ENCODE results near the gene SPIRE1. TPM values are rescaled to one million over a fixed set of nuclear protein-coding genes. Genes with fewer than 3 reads are reported as not detected.

The SPIRE1 gene
- total and polyA plus RNA-seq, 4 donors, result 46.9 to 64.2 (median 56.3) TPM

DNA sequence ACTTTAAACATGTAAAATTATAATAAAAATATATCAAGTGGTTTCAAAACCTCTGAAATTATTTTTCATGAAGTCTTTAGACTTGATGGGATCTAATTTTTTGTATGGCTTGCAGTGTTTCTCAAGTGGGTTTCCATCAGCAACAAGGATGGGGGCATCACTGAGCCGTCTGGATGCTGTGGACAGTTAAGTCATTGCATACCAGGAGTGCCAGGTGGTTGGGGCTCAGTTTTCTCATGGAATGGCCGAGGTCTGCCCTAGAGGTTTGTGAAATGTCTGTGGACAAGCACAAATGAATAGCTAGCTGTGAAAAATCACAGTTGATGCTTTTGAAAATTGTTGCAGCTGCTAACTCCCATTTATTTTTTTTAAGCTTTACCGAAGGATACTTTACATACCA lies 248.4 kb downstream of the SPIRE1 start:
- Histone ChIP-seq H3K4me1 (ENCODE audit: control insufficient read depth, insufficient read depth, low read length) (peaks cover 26% of the 10 kb centered on the region), H3K9me3 (ENCODE audit: control insufficient read depth, insufficient read depth, low read length) (no peaks in the 10 kb centered on the region), H3K36me3 (ENCODE audit: control insufficient read depth, insufficient read depth, low read length) (peaks cover 2% of the 10 kb centered on the region), H3K4me3 (ENCODE audit: low read depth, low read length) (no peak overlapping the region), H3K27me3 (ENCODE audit: control insufficient read depth, insufficient read depth, low read length) (peaks cover 6% of the 10 kb centered on the region), H3K27ac (ENCODE audit: low read depth, low read length) (no peak overlapping the region)
- peak in 2 of 6 donors; percentile 6 to 22 for DNase-seq (ENCODE audit: low read depth in 4 of 6, low spot score in 6 of 6)
- 35% methylated on average over 2 of the region's 3 CpGs for WGBS (ENCODE audit: insufficient coverage)

DNA sequence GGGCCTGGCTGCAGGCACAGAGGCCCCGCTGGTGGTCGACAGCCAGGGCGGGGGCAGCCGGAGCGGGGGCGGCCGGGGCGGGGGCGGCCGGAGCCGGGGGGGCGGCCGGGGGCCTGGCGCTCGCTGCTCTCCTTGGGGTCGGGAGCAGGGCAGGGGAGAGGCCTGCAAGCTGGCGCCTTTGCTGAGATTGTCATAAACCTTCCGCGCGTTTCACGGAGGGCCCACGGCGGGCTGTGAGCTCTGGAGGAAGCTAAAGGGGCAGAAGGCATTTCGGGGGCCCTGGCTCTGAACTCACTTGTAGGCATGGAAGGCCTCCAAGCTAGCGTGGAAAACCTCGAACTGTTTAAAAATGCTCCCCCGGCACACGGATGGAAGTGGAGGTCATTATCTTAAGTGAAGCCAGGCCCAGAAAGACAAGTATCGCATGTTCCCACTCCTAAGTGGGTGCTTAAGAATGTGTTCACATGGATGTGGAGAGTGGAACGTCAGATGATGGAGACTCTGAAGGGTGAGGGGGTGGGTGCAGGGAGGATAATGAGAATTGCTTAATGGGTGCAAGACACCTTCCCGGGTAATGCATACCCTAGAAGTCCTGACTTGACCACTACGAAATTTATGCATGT lies 249.5 kb downstream of the SPIRE1 start:
- peak overlapping the region; percentile 54 for H3K4me3 ChIP-seq (ENCODE audit: low read depth, low read length)
- peaks cover 6% of the 10 kb centered on the region for H3K27me3 ChIP-seq (ENCODE audit: control insufficient read depth, insufficient read depth, low read length)
- WGBS (ENCODE audit: insufficient coverage), result 2% methylated on average over 30 of the region's 32 CpGs
- peak overlapping the region; percentile 69 for H3K27ac ChIP-seq (ENCODE audit: low read depth, low read length)
- H3K4me1 ChIP-seq (ENCODE audit: control insufficient read depth, insufficient read depth, low read length), result peaks cover 17% of the 10 kb centered on the region
- no peaks in the 10 kb centered on the region for H3K36me3 ChIP-seq (ENCODE audit: control insufficient read depth, insufficient read depth, low read length)
- H3K9me3 ChIP-seq (ENCODE audit: control insufficient read depth, insufficient read depth, low read length), result no peaks in the 10 kb centered on the region
- DNase-seq (ENCODE audit: low read depth in 4 of 6, low spot score in 6 of 6), result peak in 3 of 6 donors; percentile 28 to 65 (median 62)

DNA sequence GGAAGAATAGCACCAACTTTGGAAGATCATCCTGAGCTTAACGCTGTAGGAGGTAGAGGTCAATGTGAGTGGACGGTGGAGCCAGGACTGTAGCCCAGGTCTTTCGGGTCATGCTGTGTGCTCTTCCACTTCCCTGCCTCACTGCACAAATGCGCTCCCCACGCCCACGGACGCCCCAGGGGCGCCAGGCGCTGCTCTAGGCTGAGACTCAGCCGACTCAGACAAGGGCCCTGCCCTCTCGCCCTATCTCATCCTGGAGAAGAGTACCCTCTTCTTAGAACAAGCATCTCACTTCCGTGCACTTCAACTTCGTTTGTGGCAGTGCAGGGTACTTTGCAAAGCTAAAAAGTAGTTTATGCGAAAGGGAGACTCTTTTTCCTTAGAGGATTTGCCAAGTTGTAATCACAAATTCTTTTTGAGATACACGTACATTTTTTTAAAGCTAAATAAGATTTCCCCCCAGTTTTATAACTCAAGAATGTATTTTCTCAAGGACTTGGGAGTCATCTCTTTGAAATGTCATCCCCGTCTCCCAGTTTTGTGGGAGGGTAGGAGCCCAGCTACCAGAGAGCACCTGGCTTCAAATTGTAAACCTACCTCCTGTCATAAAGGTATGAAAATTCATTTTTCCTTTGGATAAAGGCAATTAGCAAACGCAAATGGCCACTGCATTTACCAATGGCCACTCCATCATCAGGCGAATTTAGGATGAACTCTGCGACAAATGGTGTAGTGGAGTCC lies 251.4 kb downstream of the SPIRE1 start:
- no peaks in the 10 kb centered on the region for H3K9me3 ChIP-seq (ENCODE audit: control insufficient read depth, insufficient read depth, low read length)
- H3K36me3 ChIP-seq (ENCODE audit: control insufficient read depth, insufficient read depth, low read length), result no peaks in the 10 kb centered on the region
- H3K4me1 ChIP-seq (ENCODE audit: control insufficient read depth, insufficient read depth, low read length), result peaks cover 17% of the 10 kb centered on the region
- peaks cover 6% of the 10 kb centered on the region for H3K27me3 ChIP-seq (ENCODE audit: control insufficient read depth, insufficient read depth, low read length)
- H3K27ac ChIP-seq (ENCODE audit: low read depth, low read length), result no peak overlapping the region
- no peak overlapping the region for H3K4me3 ChIP-seq (ENCODE audit: low read depth, low read length)
- WGBS (ENCODE audit: insufficient coverage), result 81% methylated on average over 10 of the region's 19 CpGs
- no peak for DNase-seq (ENCODE audit: low read depth in 4 of 6, low spot score in 6 of 6)

DNA sequence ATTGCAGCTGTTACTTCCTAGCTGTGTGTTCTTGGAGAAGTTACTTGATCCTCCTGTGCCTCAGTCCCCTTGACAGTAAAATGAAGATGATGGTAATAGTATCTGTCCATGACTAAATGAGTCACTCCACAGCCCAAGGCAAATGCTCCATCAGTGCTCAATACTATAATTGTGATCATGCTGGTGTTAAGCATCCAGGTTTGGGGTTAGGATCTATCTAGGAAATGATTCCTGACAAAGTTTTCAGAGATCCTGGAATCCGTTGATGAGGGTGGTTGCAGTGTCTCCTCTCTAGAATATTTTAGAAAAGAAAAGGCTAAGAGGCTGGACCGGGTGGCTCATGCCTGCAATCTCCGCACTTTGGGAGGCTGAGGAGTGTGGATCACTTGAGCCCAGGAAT lies 252.8 kb downstream of the SPIRE1 start:
- WGBS (ENCODE audit: insufficient coverage), result 100% methylated on average over 2 of the region's 3 CpGs
- Histone ChIP-seq H3K27me3 (ENCODE audit: control insufficient read depth, insufficient read depth, low read length) (peaks cover 6% of the 10 kb centered on the region), H3K9me3 (ENCODE audit: control insufficient read depth, insufficient read depth, low read length) (no peaks in the 10 kb centered on the region), H3K4me1 (ENCODE audit: control insufficient read depth, insufficient read depth, low read length) (peaks cover 14% of the 10 kb centered on the region), H3K4me3 (ENCODE audit: low read depth, low read length) (no peak overlapping the region), H3K36me3 (ENCODE audit: control insufficient read depth, insufficient read depth, low read length) (no peaks in the 10 kb centered on the region), H3K27ac (ENCODE audit: low read depth, low read length) (no peak overlapping the region)
- DNase-seq (ENCODE audit: low read depth in 4 of 6, low spot score in 6 of 6), result no peak

DNA sequence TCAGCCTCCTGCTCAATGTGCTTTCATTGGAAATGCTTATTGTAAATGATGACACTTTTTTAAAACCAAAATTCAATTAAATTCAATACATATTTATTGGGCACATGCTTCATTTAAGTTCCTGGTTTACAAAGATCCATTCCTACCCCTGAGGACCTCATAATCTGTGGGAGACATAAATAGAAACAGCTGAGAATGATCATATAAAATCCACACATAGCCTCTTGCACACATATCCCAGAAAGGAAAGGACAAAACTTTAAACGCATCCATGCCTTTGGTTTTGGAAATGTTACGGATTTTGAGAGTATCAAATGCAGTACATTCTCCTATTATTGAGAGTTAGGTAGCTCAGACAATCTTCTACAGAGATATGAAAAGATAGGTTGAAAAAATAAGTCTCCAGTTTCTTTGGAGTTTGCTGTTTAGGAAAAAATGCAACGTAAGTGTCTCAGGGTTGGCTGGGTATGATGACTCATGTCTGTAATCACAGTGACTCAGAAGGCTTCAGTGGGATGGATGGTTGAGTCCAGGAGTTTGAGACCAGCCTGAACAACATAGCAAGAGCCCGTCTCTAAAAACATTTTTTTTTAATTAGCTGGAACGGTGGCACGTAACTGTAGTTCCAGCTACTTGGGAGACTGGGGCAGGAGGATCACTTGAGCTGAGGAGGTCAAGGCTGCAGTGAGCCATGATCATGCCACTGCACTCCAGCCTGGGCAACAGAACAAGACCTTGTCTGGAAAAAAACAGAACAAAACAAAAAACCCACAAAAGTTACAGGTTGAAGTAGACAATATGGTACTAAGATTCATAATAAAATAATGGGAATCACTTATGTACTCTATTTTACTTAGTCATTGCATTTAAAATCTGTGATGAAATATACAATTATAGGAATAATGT lies 254.1 kb downstream of the SPIRE1 start:
- no peak overlapping the region for H3K4me3 ChIP-seq (ENCODE audit: low read depth, low read length)
- 89% methylated on average over 4 of the region's 6 CpGs for WGBS (ENCODE audit: insufficient coverage)
- no peak overlapping the region for H3K27ac ChIP-seq (ENCODE audit: low read depth, low read length)
- H3K36me3 ChIP-seq (ENCODE audit: control insufficient read depth, insufficient read depth, low read length), result no peaks in the 10 kb centered on the region
- no peak for DNase-seq (ENCODE audit: low read depth in 4 of 6, low spot score in 6 of 6)
- H3K27me3 ChIP-seq (ENCODE audit: control insufficient read depth, insufficient read depth, low read length), result peaks cover 6% of the 10 kb centered on the region
- peaks cover 6% of the 10 kb centered on the region for H3K4me1 ChIP-seq (ENCODE audit: control insufficient read depth, insufficient read depth, low read length)
- no peaks in the 10 kb centered on the region for H3K9me3 ChIP-seq (ENCODE audit: control insufficient read depth, insufficient read depth, low read length)

DNA sequence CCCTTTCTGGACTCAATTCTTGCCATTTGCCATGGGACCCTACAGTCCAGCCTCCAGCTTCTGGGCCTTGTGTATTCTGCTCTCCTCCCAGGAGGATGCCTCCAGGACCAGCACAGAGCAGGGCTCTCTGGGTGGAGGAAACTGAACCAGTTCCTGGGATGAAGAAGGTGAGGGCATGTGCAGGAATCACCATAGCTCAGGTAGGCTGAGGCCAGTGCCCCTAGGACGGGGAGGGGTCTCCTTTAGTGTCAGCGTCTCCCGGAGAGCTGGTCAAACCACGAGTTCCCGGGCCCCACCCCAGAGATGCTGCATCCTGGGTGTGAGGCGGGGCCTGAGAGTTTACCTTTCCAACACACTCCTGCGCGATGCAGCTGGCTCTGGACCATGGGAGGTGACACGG lies 256.0 kb downstream of the SPIRE1 start:
- H3K27me3 ChIP-seq (ENCODE audit: control insufficient read depth, insufficient read depth, low read length), result peaks cover 5% of the 10 kb centered on the region
- H3K36me3 ChIP-seq (ENCODE audit: control insufficient read depth, insufficient read depth, low read length), result no peaks in the 10 kb centered on the region
- H3K4me3 ChIP-seq (ENCODE audit: low read depth, low read length), result no peak overlapping the region
- H3K27ac ChIP-seq (ENCODE audit: low read depth, low read length), result no peak overlapping the region
- no peaks in the 10 kb centered on the region for H3K4me1 ChIP-seq (ENCODE audit: control insufficient read depth, insufficient read depth, low read length)
- H3K9me3 ChIP-seq (ENCODE audit: control insufficient read depth, insufficient read depth, low read length), result no peaks in the 10 kb centered on the region
- 41% methylated on average over 3 of the region's 9 CpGs for WGBS (ENCODE audit: insufficient coverage)
- no peak for DNase-seq (ENCODE audit: low read depth in 4 of 6, low spot score in 6 of 6)

DNA sequence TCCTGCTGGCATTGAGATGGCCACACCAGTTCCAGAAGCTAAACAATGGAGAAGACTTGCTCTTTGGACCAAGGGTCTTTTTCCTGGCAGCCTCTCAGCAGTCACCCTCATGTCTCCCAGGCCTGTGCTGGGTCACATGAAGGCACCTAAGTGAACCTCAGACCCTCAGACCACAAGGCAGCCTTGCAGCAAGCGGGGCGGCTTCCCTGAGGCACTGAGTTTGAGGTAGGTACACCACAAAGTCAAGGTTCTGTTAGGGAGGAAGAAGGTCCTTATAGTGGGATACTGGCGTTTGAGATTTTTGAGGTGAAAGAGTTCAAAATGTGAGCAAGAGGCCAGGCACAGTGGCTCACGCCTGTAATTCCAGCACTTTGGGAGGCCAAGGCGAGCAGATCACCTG lies 258.7 kb downstream of the SPIRE1 start:
- H3K9me3 ChIP-seq (ENCODE audit: control insufficient read depth, insufficient read depth, low read length), result no peaks in the 10 kb centered on the region
- H3K27ac ChIP-seq (ENCODE audit: low read depth, low read length), result no peak overlapping the region
- WGBS (ENCODE audit: insufficient coverage), result 100% methylated on average over 5 of the region's 5 CpGs
- H3K4me1 ChIP-seq (ENCODE audit: control insufficient read depth, insufficient read depth, low read length), result no peaks in the 10 kb centered on the region
- H3K27me3 ChIP-seq (ENCODE audit: control insufficient read depth, insufficient read depth, low read length), result no peaks in the 10 kb centered on the region
- no peak for DNase-seq (ENCODE audit: low read depth in 4 of 6, low spot score in 6 of 6)
- H3K4me3 ChIP-seq (ENCODE audit: low read depth, low read length), result no peak overlapping the region
- H3K36me3 ChIP-seq (ENCODE audit: control insufficient read depth, insufficient read depth, low read length), result no peaks in the 10 kb centered on the region

DNA sequence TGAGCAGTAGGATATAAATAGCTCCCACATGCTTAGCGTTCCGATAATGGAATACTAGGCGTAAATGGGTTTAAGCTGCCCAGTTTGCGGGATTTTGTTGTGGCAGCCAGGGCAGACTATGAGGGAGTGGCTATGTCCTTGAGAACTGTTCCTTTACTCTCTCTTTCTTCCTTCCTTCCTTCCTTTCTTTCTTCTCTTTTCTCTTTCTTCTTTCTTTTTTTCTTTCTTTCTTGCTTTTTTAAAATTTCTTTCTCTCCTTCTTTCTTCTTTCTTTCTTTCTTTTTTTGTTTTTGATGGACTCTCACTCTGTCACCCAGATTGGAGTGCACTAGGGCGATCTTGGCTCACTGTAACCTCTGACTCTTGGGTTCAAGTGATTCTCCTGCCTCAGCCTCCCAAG lies 259.3 kb downstream of the SPIRE1 start:
- no peaks in the 10 kb centered on the region for H3K27me3 ChIP-seq (ENCODE audit: control insufficient read depth, insufficient read depth, low read length)
- no peaks in the 10 kb centered on the region for H3K4me1 ChIP-seq (ENCODE audit: control insufficient read depth, insufficient read depth, low read length)
- no peak overlapping the region for H3K4me3 ChIP-seq (ENCODE audit: low read depth, low read length)
- no peak for DNase-seq (ENCODE audit: low read depth in 4 of 6, low spot score in 6 of 6)
- H3K36me3 ChIP-seq (ENCODE audit: control insufficient read depth, insufficient read depth, low read length), result no peaks in the 10 kb centered on the region
- no peak overlapping the region for H3K27ac ChIP-seq (ENCODE audit: low read depth, low read length)
- H3K9me3 ChIP-seq (ENCODE audit: control insufficient read depth, insufficient read depth, low read length), result no peaks in the 10 kb centered on the region
- WGBS (ENCODE audit: insufficient coverage), result no CpG with 5 or more reads among the region's 5 CpGs

DNA sequence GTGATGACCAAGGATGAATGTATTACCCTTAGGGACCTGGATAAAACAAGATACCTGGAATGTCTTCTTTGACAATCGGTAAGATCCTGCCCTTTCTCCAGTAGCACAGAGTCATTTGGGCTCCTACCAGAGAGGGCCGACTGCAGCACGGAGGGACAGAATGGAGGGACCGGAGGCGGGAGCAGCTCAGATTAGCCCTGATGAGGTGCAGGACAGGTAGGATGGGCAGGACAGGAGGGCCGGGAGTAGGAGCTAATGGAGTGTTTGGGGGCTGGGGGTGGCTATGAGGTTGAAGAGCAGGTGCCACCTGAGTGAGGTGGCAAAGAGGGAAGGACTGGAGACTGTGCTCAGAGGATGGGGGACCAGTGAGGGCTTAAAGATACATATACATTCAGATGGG lies 260.1 kb downstream of the SPIRE1 start:
- Histone ChIP-seq H3K27me3 (ENCODE audit: control insufficient read depth, insufficient read depth, low read length) (no peaks in the 10 kb centered on the region), H3K4me1 (ENCODE audit: control insufficient read depth, insufficient read depth, low read length) (no peaks in the 10 kb centered on the region), H3K36me3 (ENCODE audit: control insufficient read depth, insufficient read depth, low read length) (no peaks in the 10 kb centered on the region), H3K9me3 (ENCODE audit: control insufficient read depth, insufficient read depth, low read length) (no peaks in the 10 kb centered on the region), H3K27ac (ENCODE audit: low read depth, low read length) (no peak overlapping the region), H3K4me3 (ENCODE audit: low read depth, low read length) (no peak overlapping the region)
- DNase-seq (ENCODE audit: low read depth in 4 of 6, low spot score in 6 of 6), result no peak
- WGBS (ENCODE audit: insufficient coverage), result 89% methylated on average over 6 of the region's 6 CpGs

Data from spinal cord (tissue), 10 donors.